Measurements from ENCODE around the gene GALNT18.

Gene GALNT18

GRCh38 chr11:11313426-11313825 lies 308.4 kb downstream of the GALNT18 start:
- DNase-seq (ENCODE audit: low read depth in 2 of 2): no peak

DNA sequence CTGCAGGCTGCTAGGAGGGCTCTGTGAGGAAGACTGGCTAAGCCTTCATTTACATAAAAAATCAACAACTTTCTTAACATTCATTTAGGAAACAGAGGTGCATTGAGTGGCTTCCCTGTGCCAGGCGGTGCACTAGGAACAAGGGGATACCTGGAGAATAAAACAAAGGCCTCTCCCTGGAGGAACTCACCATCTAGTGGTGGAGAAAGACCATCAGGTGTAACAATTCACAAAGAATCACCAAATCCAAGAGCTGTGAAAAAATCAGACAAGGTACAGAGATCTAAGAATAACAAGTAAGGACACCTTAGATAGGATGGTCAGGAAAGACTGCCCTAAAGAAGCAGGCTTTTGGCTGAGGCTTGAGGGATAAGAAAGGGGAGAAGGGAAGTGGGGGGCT lies 309.1 kb downstream of the GALNT18 start:
- no peak for DNase-seq (ENCODE audit: low read depth in 2 of 2)

DNA sequence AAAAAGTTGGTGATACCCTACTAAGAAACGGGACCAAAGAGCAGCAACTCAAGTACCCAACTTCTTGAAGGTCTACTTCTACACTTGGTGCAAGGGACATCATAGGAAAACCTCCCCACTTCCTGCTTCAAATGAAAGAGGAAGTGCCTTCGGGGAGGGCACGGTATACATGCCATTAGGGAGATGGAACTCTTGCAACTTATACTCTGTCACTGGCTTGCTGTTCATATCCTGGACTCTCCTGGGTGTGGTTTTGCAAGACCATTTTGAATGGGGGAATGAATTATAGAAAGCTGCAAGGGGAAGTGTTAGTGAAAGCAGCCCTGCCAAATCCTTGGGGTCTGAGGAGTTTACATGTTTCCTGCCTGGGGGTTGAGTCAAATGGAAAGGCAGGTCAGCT lies 310.6 kb downstream of the GALNT18 start:
- no peak for DNase-seq (ENCODE audit: low read depth in 2 of 2)

DNA sequence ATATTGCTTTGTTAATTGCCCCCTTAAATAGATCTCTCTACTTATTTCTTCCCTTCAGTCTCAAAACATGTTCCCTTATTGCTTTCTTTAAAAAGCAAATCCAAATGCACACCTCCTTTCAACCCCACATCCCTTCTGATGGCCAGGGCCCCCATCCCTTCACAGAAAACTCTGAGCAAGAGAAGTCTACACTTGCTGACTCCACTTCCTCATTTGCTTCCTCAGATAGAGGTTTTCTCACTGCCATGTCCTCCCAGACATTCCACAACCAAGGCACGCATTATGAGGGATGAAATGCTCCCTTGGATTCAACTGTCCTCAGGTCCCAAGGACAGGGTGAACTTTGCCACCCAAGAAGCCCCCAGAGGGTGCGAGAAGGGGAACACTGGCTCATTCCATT lies 311.9 kb downstream of the GALNT18 start:
- DNase-seq (ENCODE audit: low read depth in 2 of 2): no peak

DNA sequence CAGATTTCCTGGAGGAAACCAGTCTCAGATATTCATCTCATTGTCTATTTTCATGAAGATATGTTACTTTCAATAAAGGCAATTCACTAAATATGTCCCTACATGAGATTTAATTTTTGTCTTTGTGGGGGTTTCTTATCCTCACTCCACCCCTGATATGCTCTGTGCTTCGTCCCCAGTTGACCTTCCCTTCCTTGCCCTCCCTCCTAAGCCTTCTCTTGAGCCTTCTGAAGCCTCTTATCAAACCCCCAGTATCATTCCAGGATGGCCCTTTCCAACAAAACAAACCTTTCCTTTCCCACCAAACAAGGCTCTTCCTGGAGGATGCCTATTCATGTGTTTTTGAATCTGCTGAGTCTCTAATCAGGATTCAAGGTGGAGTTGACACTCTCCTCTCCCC lies 313.6 kb downstream of the GALNT18 start:
- no peak for DNase-seq (ENCODE audit: low read depth in 2 of 2)

GRCh38 chr11:11306855-11307254 lies 314.9 kb downstream of the GALNT18 start:
- DNase-seq (ENCODE audit: low read depth in 2 of 2): no peak

- no peak for DNase-seq (ENCODE audit: low read depth in 2 of 2)
Observed at GRCh38 chr11:11304550-11304949, 317.3 kb downstream of the GALNT18 start.

DNA sequence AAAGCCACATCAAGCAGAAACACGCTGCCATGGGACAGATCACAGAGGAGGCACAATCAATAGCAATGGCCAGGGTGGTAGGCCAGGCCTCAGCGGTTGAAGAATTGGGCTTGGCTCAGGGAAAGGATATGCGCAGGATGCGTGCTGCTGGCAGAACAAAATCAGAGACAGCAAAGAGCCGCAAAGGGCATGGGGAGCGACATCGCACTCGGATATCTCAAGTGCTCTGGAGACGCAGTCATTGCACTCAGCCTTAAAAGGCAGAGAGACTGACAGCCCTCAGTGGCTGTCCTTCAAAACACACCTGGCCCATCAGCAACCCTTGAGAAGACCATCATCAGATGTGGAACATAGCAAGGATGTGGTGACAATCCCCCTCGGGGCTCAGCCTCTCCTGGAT lies 319.2 kb downstream of the GALNT18 start:
- DNase-seq (ENCODE audit: low read depth in 2 of 2): no peak

DNA sequence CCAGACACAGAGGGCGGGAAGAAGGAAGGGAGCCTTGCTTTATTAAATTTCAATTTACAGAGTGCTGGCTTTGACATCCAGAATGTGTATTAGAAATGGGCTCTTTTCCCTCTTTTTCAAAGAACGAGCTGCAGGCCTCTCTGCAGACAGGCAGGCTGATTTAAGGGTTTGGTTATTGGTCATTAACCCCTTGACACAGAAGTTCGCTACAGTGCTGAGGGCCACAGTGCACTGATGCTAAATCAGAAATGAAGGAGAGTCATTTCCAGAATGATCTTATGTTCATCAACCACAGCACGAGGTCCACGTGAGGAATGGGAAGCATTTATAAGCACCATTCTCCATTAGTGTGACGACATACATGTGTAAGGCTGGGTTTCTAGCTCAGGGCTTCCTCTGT lies 320.6 kb downstream of the GALNT18 start:
- no peak for DNase-seq (ENCODE audit: low read depth in 2 of 2)

- no peak for DNase-seq (ENCODE audit: low read depth in 2 of 2)
Observed at GRCh38 chr11:11297578-11297977, 324.2 kb downstream of the GALNT18 start.

- no peak for DNase-seq (ENCODE audit: low read depth in 2 of 2)
Observed at GRCh38 chr11:11296434-11296833, 325.4 kb downstream of the GALNT18 start.

DNA sequence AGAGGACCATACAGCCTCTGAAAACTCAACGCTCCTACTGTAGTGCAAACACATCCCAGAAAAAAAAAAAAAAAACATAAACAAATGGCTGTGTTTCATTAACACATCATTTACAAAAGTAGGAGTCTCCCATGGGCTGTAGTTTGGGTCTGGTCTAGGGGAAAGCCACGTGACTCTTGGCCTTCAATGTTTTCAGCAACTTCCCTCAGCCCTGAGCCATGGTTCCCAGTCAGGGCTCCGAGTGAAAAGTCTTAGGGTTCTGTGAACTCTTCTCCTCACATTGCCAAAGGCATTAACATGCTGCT lies 327.3 kb downstream of the GALNT18 start:
- DNase-seq (ENCODE audit: low read depth in 2 of 2): no peak

- DNase-seq (ENCODE audit: low read depth in 2 of 2): no peak
Observed at GRCh38 chr11:11293798-11294550, 327.8 kb downstream of the GALNT18 start.

DNA sequence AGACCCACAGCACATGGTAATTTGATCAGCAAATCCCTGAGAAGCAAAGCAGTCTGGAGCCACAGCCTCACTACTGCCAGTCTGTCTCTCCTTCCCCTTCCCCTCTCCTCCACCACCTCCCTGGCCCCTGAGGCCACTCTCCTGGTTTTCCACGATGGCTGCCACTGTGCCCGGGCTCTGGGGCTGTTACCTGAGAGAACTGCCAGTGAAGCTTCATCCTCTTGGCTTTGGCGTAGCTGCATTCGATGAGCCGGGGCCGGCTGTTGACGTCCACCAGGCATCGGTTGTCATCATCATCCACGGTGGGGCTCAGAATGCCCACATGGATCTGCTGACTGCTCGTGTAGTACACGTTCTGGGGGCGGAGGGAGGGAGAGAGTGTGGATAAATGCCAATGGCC lies 329.0 kb downstream of the GALNT18 start:
- DNase-seq (ENCODE audit: low read depth in 2 of 2): no peak

DNA sequence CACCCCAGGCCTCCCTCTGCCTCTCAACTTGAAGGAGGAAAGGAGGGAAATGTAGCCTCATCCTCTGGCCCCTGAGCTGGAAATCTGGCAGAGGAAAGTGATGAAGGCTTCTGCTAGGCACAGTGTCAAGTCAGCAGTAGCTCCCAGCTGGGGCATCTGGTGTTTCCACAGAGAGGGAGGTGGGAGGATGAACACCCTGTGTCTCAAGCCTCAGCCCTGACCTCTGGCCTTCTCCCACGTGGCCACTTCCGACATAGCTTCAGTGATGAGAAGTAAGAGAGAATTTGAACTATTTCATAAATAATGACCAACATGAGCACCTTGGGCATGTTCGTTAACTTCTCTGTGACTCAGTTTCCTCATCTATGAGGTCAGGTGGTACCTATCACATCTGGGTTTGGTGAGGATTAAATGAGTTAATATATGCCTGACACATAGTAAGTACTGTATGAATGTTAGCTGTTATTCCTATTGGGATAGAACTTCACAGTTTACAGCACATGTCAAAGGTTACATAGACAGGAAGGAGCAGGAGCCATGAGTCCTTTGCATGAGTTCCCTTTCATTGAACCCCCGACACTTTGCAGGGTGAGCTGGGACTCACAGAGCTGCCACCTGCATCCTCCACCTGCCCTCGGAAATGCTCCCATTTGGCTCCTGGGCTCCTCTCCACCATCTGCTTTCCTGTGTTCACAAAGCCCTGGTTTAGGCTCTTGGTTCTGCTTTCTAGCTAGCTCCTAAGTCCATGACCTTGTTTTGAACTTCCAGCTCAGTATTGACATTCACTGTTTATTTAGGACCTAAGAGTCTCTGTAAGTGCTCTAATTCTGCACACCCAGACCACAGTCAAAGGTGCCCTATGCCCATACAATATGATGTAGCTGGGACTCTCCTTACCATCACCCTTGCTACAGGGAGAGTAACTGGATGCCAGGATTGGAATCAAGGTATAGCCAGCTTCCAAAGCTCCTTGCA lies 330.5 kb downstream of the GALNT18 start:
- no peak for DNase-seq (ENCODE audit: low read depth in 2 of 2)

- DNase-seq (ENCODE audit: low read depth in 2 of 2): no peak
Observed at GRCh38 chr11:11290354-11290753, 331.5 kb downstream of the GALNT18 start.

GRCh38 chr11:11289669-11290068 lies 332.1 kb downstream of the GALNT18 start:
- no peak for DNase-seq (ENCODE audit: low read depth in 2 of 2)

DNA sequence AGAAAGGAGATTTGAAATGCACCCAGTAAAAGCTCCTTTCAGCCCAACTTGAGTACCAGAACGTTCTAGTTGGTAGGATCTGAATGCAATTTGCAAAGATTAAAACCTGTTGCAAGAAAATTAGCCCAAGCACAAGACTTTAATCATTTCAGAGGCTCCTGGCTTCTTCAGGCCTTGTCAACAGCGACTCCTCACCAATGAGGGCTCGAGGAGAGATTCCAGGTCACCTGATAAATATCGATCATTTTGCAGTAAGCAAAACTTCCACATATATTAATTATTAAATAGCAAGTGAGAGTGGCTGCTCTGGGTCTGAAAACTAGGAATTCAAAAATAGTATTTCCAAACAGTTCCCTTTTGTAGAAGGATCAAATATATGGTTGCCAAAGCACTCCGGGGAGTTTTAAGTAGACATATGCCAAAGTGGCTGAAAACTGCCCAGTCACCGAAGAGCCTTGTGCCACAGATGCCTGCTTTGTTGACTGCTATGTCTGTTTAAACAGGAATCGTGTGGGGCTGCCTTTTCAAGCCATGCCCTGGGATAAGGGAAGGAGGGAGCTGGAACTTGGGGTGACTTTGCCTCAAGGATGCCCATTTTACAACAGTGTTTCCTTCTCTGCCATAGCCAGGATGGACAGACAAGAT lies 332.7 kb downstream of the GALNT18 start:
- DNase-seq (ENCODE audit: low read depth in 2 of 2): no peak

GRCh38 chr11:11284481-11284880 lies 337.3 kb downstream of the GALNT18 start:
- no peak for DNase-seq (ENCODE audit: low read depth in 2 of 2)

GRCh38 chr11:11281626-11282025 lies 340.2 kb downstream of the GALNT18 start:
- DNase-seq (ENCODE audit: low read depth in 2 of 2): no peak

GRCh38 chr11:11280826-11281225 lies 341.0 kb downstream of the GALNT18 start:
- no peak for DNase-seq (ENCODE audit: low read depth in 2 of 2)

GRCh38 chr11:11279956-11280689 lies 341.7 kb downstream of the GALNT18 start:
- DNase-seq (ENCODE audit: low read depth in 2 of 2): no peak
